Fibroblast of the aortic adventitia (primary cell): ENCODE measurements around the gene RNF125. TPM values are rescaled to one million over a fixed set of nuclear protein-coding genes. Genes with fewer than 3 reads are reported as not detected.
"Not testable (repeated sequence)": the region's sequence is repeated elsewhere in the genome, so short reads cannot be mapped to it uniquely, and the experiment has no call there.

Source experiments
- DNase-seq: peaks from one replicate; pipeline ENCODE4 v3.0.0-alpha.2; 2010; ENCODE audit warnings: low read depth
- H3K4me3 ChIP-seq: 2 replicates; pipeline ENCODE4 v1.5.1; 2011; ENCODE audit warnings: low read depth, mild to moderate bottlenecking, control low read depth, low read length, moderate library complexity
- CTCF ChIP-seq: IDR thresholded peaks from 2 replicates; pipeline ENCODE4 v1.5.1; 2011; ENCODE audit warnings: mild to moderate bottlenecking, low read length, control low read depth, inconsistent platforms; ENCODE audit not compliant: insufficient read depth
- total RNA-seq: library from RNA; depleted of rRNA; stranded (reverse); fragments of >200 nt; gene quantifications from 2 replicates; pipeline ENCODE4 v1.2.3, GENCODE V29; 2012; ENCODE audit warnings: low replicate concordance

RNF125 gene
- total RNA-seq, 1 donor: 1.6 TPM

DNA sequence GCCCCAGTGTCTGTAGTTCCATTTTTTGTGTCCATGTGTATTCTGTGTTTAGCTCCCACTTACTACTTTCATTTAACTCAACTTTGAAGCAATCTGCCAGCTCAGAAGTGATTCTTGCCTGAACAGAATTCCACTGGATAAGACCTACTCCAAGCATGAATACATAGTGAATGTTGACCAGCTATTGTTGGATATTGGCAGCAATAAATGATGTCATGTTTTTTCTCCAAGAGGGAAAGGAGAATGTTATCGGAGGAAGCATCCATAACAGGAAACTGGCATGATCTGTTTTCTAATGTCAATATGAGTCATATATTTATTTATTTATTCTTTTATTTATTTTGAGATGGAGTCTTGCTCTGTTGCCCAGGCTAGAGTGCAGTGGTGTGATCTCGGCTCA, 38.9 kb upstream of the RNF125 start:
- DNase-seq: no peak
- no peak overlapping the region for H3K4me3 ChIP-seq
- TF ChIP-seq CTCF: no peak

DNA sequence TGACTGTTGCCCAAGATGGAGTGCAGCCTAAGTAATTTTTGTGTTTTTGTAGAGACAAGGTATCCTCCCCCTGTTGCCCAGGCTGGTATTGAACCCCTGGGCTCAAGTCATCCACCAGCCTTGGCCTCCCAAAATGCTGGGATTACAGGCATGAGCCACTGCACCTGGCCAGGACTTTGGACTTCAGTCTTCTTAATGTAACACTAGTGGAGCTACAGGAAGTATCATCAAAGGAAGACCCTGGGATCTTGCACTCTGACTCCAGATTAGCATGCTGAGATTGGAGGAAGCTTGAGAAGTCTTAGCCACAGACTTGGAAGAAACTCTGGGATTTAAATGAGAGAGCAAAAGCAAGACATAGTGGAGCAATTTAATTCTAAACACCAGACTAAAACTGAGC, 37.8 kb upstream of the RNF125 start:
- no peak overlapping the region for H3K4me3 ChIP-seq
- DNase-seq: no peak
- TF ChIP-seq CTCF: no peak

DNA sequence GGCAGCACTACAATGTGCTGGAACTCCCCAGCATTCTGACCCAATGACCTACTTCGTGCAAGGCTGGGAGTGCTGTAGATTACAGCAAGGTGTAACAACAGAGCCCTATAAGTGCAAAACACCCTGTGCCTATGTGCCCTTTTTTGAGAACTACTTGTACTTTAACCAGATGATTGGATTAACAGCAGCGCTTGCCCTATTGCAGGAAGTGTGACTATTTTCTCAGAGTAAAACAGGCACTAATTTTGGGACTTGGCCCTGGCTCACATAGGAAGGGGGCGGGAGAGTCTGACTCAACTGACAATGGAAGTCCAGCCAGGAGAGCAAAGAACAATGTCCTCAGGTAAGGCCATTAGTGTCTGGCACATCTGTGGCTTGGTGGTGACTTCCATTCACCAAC, 35.6 kb upstream of the RNF125 start:
- TF ChIP-seq CTCF: no peak

DNA sequence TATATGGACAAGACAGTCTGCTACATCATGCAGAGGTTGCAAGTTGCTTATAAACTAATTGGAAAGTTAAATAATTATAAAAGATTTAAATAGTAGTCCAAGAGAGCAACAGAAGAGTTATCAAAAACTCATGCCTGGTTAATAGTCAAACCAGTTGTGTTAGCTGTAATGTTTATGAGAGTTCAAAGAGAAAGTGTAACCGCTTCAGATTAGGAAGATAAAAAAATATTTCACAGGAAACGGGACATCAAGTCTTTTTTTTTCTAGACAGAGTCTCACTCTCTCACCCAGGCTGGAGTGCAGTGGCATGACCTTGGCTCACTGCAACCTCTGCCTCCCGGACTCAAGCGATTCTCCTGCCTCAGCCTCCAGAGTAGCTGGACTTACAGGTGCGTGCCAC, 34.6 kb upstream of the RNF125 start:
- DNase-seq: no peak
- H3K4me3 ChIP-seq: no peak overlapping the region
- no peak for TF ChIP-seq CTCF

More for the DNA sequence above, 35.6 kb upstream of the RNF125 start:
- H3K4me3 ChIP-seq: no peak overlapping the region
- no peak for DNase-seq

DNA sequence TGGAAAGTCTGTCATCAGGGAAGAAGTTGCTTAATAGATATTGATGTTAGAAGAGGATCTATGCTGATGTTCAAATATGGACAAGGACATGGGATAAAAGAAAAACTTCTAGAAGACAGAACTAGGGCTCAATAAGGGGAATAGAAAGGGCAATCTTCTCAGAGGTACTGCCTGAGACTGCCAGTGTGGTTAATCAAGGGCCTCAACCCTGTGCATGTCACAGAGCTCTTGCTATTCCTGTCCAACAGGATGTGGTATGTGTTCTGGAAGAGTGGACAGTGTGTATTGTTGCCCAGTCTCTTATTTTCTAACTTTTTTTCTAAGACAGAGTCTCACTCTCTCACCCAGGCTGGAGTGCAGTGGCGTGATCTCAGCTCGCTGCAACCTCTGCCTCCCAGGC, 27.8 kb upstream of the RNF125 start:
- no peak for DNase-seq
- H3K4me3 ChIP-seq: no peak overlapping the region
- no peak for TF ChIP-seq CTCF

DNA sequence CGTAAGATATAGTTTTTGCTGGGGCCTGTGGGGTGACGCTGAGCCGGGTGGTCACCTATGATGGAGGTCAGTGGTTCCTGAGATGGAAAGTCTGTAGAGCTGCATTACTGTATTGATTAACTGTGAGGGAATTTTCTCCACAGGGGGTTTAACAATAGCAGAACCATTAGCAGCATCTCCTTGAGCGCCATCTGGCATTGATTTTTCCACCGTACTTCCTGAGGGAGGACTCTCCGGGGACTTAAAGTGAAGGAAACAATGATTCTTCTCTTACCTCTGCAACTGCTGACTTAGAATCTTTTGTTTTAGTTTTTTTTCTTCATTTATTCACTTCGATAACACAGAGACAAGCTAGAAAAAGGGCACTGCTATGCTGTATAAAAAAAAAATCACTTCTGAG, 22.6 kb upstream of the RNF125 start:
- no peak overlapping the region for H3K4me3 ChIP-seq
- DNase-seq: no peak
- TF ChIP-seq CTCF: no peak

DNA sequence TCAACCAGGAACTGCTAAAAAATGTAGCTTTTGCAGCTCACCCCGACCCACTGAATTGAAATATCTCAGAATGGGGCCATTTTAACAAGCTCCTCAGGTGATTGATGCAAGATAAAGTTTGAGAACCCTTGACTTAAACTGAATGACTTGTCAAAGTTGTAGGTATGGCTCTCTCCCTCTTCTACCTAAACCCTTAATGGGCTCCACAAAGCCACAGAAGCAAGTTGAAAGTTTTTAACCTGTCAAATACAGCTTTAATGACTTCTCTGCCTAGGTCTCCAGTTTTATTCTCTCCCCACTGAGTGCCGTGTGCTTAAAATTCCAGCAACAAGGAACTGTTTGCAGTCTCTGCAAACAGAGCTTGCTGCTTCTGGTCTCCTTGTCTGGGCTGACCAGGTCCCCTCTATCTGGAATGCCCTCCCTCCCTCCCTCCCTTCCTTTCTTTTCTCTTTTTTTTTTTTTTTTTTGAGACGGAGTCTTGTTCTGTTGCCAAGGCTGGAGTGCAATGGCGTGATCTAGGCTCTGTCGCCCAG, 19.7 kb upstream of the RNF125 start:
- DNase-seq: no peak
- no peak overlapping the region for H3K4me3 ChIP-seq
- no peak for TF ChIP-seq CTCF

DNA sequence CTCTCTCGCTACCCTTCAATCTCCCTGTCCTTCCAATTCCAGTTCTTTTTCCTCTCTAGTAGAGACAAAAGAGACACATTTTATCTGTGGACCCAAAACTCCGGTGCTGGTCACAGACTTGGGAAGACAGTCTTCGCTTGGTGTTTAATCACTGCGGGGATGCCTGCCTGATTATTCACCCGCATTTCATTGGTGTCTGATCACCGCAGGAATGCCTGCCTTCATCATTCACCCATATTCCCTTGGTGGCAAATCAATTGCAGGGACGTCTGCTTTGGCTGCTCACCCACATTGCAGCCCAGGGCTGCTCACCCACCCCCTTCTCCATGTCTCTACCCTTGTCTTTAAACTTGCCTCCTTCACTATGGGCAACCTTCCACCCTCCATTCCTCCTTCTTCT, 17.5 kb upstream of the RNF125 start:
- DNase-seq, H3K4me3 ChIP-seq: not testable (repeated sequence)

DNA sequence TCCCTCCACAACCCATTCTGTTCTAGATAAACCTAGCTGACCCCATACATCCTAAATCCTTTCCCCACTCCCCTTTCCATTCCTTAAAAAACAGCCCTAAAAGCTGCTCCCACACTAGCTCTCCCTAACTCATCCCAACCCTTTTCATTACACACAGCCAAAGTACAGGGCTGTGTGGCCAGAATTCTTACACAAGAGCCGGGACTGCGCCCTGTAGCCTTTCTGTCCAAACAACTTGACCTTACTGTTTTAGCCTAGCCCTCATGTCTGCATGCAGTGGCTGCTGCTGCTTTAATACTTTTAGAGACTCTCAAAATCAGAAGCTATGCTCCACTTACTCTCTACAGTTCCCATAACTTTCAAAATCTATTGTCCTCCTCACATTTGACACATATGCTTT, 14.8 kb upstream of the RNF125 start:
- not testable (repeated sequence) for H3K4me3 ChIP-seq, DNase-seq
